H54 (cell line): ENCODE results near the gene ATP1B3.
"Not testable (repeated sequence)": the region's sequence is repeated elsewhere in the genome, so short reads cannot be mapped to it uniquely, and the experiment has no call there.

ENCODE experiments used
- DNase-seq: peaks from one replicate; pipeline ENCODE4 v3.0.0; 2011; ENCODE audit warnings: low spot score, mixed read lengths; ENCODE audit not compliant: insufficient read length
- FAIRE-seq: peaks from 3 replicates; lab custom pipeline; 2011; peaks lifted over from hg19 to GRCh38; lab: Jason Lieb, UNC
- POLR2A ChIP-seq: IDR thresholded peaks from 2 replicates; pipeline ENCODE4 v1.6.1; 2011; ENCODE audit warnings: low read depth, mild to moderate bottlenecking, low read length

ATP1B3 gene

DNA sequence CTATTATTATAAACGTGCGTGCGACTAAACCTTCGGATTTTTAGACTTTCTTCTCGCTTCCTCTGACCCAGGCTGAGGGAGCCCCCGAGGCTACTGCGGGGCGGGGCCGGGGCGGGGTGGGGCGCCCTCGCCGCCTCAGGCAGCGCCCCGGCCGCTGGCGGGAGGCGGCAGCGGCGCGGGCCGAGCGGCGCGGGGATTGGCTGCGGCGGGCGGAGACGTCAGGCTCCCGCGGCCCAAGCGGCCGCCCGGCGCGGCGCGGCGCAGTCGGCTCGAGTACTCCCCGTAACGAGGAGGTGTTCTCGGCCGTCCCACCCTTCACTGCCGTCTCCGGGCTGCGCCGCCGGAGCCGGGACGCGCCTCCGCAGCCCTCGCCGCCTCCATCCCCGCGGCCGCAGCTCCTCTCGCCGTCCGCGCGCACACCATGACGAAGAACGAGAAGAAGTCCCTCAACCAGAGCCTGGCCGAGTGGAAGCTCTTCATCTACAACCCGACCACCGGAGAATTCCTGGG lies at the start of gene ATP1B3:
TSS of gene ATP1B3 (plus strand) at position 263 of the 510 bp plus-strand sequence. CDS start at position 422, 159 bp downstream.
- FAIRE-seq (no peak), DNase-seq (peak; percentile 70)
- peak; percentile 99 for TF ChIP-seq POLR2A

- DNase-seq (no peak), FAIRE-seq (no peak)
- no peak for TF ChIP-seq POLR2A
Measured at GRCh38 chr3:141828487-141828886, 48.0 kb upstream of the ATP1B3 start.

DNA sequence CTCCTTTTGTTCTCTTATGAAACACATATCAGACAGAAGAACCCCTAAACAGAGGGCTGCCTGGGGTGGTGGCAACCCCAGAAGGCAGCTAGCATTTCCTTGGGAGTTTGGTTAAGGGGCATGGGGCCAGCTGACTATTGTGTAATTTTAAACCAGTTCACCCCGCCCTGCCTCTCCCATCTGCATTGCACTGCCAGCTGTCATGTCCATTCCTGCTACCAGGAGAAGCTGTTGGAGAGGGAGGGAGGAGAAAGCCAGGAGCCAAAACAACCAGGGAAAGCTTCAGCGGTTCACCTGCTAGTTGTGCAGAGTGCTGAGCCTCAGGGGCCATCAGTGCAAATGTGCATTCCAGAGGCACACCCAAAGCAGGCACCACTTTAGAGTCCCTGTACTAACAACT lies 47.6 kb upstream of the ATP1B3 start:
- no peak for TF ChIP-seq POLR2A
- no peak for DNase-seq
- FAIRE-seq: no peak

DNA sequence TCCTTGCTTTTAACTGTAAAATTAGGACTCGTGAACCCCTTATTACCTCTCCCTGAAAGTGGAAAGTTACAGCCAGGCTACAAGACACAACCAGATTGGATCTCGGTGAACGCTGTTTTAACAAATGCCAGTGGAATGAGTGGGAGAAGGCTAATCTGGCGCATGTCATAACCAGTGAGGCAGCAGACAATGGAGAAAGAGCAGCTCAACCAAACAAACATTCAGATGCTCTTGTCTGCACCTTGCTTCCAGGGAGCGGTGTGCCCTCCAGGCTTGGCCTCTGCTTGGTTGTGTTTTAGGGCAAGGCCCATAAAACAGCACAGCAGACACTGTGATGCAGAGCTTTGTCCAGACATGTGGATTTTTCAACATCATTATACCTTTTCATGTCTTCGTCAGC lies 45.9 kb upstream of the ATP1B3 start:
- no peak for FAIRE-seq
- no peak for DNase-seq
- no peak for TF ChIP-seq POLR2A

- TF ChIP-seq POLR2A: no peak
- no peak for DNase-seq
- FAIRE-seq: no peak
Measured at GRCh38 chr3:141834292-141834691, 42.2 kb upstream of the ATP1B3 start.

DNA sequence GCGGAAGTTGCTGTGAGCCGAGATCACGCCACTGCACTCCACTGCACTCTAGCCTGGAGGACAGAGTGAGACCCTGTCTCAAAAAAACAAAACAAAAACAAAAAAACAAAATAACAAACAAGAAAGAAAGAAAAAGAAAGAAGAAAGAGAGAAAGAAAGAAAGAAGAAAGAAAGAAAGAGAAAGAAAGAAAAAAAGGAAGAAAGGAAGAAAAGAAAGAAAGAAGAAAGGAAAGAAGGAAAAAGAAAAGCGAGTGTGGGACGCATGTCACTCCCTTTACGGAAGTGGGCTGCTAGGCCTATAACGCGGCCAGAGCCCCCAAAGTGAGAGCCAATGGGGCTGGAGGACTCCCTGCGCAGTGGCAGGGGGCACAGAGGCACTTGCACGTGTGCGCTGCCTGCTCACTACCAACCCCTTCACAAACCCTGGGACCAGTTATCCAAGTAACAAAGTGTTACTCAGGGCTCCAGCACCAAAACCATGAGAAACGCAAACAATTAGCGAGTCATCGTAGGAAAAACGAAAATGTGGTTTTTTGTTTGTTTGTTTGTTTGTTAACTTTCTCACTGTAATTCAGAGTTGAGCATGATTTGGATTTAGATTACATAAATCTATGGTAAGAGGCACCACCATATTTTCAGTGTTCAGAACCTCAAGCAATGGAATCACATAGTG lies 40.8 kb upstream of the ATP1B3 start:
- no peak for FAIRE-seq

DNA sequence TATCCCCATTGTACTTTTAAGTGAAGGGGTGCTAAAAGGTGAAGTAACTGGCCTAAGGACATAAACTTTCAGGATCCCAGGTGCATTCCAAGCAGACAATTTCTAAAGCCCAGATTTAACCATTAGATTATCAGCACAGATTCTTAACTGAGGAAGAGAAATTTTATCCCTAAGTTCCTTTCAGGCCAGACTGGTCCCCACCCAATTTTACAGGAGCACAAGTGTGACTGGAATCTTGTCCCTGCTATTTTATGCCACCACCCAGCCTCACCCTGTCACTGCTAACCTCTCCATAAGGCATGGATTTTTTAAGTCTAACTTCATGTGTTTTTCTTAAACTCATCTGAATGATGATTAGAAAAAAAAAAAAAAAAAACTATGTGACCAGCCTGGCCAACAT lies 37.1 kb upstream of the ATP1B3 start:
- FAIRE-seq: no peak
- no peak for DNase-seq
- TF ChIP-seq POLR2A: no peak

More for the DNA sequence above, 40.8 kb upstream of the ATP1B3 start:
- TF ChIP-seq POLR2A: no peak
- no peak for DNase-seq

- no peak for TF ChIP-seq POLR2A
- peak; percentile 30 for DNase-seq
- FAIRE-seq: no peak
Measured at GRCh38 chr3:141840737-141841544, 35.5 kb upstream of the ATP1B3 start.

DNA sequence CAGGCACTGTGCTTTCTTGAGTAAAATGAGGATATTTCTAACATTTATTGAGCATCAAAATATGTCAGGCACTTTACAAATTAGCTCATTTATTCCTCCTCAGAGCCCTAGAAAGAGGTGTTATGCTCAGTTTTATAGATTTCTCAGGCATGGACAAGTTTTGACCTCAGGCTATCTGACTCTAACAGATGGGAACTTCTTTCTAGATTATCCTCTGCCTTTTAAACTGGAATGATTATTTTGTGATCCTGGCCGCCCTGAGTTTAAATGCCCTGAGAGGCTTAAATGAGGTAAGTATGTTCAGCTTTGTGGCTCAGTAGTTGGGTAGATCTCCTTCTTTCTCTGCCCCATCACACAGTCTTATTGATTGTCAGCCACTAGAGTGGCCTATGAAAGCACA lies 32.3 kb upstream of the ATP1B3 start:
- DNase-seq: no peak
- no peak for TF ChIP-seq POLR2A
- FAIRE-seq: no peak

DNA sequence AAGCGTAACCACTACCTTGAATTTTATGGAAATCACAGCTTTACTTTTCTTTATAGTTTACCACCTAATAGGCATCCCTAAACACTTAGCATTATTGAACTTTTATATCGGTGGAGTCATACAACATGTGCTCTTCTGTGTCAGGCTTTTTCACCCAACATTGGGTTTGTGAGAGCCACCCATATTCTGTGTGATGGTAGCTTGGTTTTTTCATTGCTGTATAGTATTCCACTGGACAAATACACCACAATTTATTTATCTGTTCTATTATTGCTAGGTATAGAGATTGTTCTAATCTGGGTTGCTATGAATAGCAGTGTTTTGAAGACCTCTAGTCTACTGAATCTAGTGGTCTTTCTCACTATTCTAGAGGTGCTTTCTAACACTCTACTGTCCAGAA lies 31.6 kb upstream of the ATP1B3 start:
- TF ChIP-seq POLR2A: no peak
- no peak for DNase-seq

GRCh38 chr3:141845407-141846049 lies 30.9 kb upstream of the ATP1B3 start:
- DNase-seq: no peak

More for the DNA sequence above, 31.6 kb upstream of the ATP1B3 start:
- FAIRE-seq: no peak

GRCh38 chr3:141846050-141846433 lies 30.4 kb upstream of the ATP1B3 start:
- DNase-seq: no peak
- TF ChIP-seq POLR2A: no peak
- FAIRE-seq: no peak

More at GRCh38 chr3:141845407-141846049, 30.9 kb upstream of the ATP1B3 start:
- TF ChIP-seq POLR2A: no peak
- no peak for FAIRE-seq

DNA sequence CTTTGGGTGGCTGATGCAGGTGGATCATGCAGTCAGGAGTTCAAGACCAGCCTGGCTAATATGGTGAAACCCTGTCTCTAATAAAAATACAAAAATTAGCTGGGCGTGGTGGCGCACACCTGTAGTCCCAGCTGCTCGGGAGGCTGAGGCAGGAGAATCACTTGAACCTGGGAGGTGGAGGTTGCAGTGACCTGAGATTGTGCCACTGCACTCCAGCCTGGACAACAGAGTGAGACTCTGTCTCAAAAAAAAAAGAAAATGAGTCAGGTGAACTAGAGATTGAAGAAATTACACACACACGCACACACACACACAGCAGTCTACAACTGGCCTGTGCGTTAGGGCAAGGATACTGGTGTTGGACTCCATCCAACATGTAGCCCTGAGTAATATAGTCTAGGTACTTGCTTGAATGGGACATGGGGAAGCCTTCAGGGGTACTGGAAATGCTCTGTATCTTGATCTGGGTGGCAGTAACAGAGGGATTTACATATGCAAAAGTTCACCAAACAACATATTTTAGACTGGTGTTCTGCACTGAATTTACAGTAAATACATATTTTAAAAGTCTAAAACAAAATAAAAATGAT lies 28.2 kb upstream of the ATP1B3 start:
- DNase-seq, FAIRE-seq: not testable (repeated sequence)

- DNase-seq (no peak), FAIRE-seq (no peak)
- no peak for TF ChIP-seq POLR2A
Measured at GRCh38 chr3:141849056-141849815, 27.2 kb upstream of the ATP1B3 start.
